Measurements from ENCODE around the gene NOTCH3.

The NOTCH3 gene

GRCh38 chr19:15187026-15188007, 13.5 kb downstream of the NOTCH3 start:
- no peak for TF ChIP-seq CTCF (IDR thresholded peaks at IDR 0.05; ENCODE audit: insufficient read depth, missing control alignments)
- FAIRE-seq = no peak
- DNase-seq (ENCODE audit: insufficient read length, low spot score) = no peak

GRCh38 chr19:15185188-15185587, 15.6 kb downstream of the NOTCH3 start:
- DNase-seq (ENCODE audit: insufficient read length, low spot score) (no peak), FAIRE-seq (no peak)
- no peak for TF ChIP-seq CTCF (IDR thresholded peaks at IDR 0.05; ENCODE audit: insufficient read depth, missing control alignments)

GRCh38 chr19:15184776-15185175, 16.0 kb downstream of the NOTCH3 start:
- TF ChIP-seq CTCF (IDR thresholded peaks at IDR 0.05; ENCODE audit: insufficient read depth, missing control alignments) = no peak
- no peak for FAIRE-seq

GRCh38 chr19:15181394-15181793, 19.4 kb downstream of the NOTCH3 start:
- FAIRE-seq = no peak
- DNase-seq (ENCODE audit: insufficient read length, low spot score) = no peak
- no peak for TF ChIP-seq CTCF (IDR thresholded peaks at IDR 0.05; ENCODE audit: insufficient read depth, missing control alignments)

More at GRCh38 chr19:15184776-15185175, 16.0 kb downstream of the NOTCH3 start:
- no peak for DNase-seq (ENCODE audit: insufficient read length, low spot score)

- DNase-seq (ENCODE audit: insufficient read length, low spot score) (no peak), FAIRE-seq (no peak)
- TF ChIP-seq CTCF (IDR thresholded peaks at IDR 0.05; ENCODE audit: insufficient read depth, missing control alignments) = no peak
These were observed 20.1 kb downstream of the NOTCH3 start for GRCh38 chr19:15180451-15181390.

- DNase-seq (ENCODE audit: insufficient read length, low spot score) = no peak
- FAIRE-seq = no peak
- TF ChIP-seq CTCF (IDR thresholded peaks at IDR 0.05; ENCODE audit: insufficient read depth, missing control alignments) = no peak
These were observed 22.0 kb downstream of the NOTCH3 start for GRCh38 chr19:15178629-15179308.
